ENCODE measurements around the gene RHOH. TPM values are rescaled to one million over a fixed set of nuclear protein-coding genes. Genes with fewer than 3 reads are reported as not detected.

Gene RHOH
- total and polyA plus RNA-seq, 2 experiments from 2014 or later, result not detected

DNA sequence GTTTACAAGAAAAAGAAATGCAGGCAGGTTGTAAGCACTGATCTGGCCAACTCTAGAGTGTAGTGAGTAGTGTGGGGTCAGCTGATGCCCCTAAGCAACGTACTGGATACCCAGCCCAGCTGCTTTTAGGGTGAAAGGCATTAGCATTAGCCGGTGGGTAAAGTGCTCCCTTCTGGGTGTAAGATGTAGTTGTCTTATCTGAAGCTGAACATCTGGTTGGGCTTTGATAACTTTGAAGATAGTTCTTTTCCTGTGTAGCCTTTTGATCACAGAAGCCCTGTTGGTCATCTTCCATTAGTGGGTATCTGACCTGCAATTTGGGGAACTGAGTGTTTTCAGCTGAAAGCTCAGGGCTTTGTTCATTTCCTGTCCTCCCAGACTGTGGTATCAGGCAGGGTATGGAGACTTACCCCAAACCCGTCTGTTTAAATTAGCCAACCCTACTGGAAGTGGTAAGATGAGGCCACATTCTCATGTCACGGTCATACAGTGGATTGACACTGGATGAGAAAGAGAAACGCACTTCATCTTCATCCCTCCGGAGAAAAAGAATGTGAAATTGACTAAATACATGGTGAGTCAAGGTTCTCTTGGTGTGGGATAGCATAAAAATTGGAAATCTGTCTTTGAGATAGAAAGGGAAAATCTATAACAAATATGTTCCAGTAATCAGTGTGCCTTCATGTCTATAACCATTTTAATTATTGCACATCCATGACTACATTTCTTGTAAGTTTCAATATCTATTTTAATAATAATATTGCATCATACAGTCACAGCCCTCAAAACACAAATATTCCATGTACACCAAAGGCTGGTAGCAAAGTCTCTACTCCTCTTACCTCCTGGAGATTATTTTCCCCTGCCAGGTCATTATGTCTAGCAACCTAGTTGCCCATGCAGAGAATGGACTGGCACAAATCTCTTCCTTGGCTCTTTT lies 8.7 kb downstream of the RHOH start:
- no peaks in the 10 kb centered on the region for H3K9me2 ChIP-seq (ENCODE audit: insufficient read depth)
- H3K4me2 ChIP-seq (ENCODE audit: unreplicated experiment), result no peak overlapping the region
- no peak overlapping the region for H3K9ac ChIP-seq
- in situ Hi-C loops (cut with MboI), result no loop called here
- no peak for DNase-seq
- H3K4me1 ChIP-seq (ENCODE audit: insufficient read depth), result no peaks in the 10 kb centered on the region
- H2AFZ ChIP-seq, result no peak overlapping the region
- no peaks in the 10 kb centered on the region for H4K20me1 ChIP-seq (ENCODE audit: insufficient read depth)
- no peaks in the 10 kb centered on the region for H3K27me3 ChIP-seq (replicated peaks; ENCODE audit: insufficient read depth)
- H3K79me2 ChIP-seq (ENCODE audit: insufficient read depth), result no peaks in the 10 kb centered on the region
- no peak overlapping the region for H3K4me3 ChIP-seq
- TF ChIP-seq EZH2 (IDR thresholded peaks at IDR 0.05; ENCODE audit: insufficient read depth, poor library complexity, severe bottlenecking), result no peak
- TF ChIP-seq EZH2phosphoT487 (IDR thresholded peaks at IDR 0.05; ENCODE audit: insufficient read depth, low read depth), result no peak
- H3F3A ChIP-seq (ENCODE audit: insufficient read depth), result no peaks in the 10 kb centered on the region
- 67 to 72% methylated on average over 6 of the region's 6 CpGs for WGBS, 2 experiments (ENCODE audit: low coverage in 1 of 2, low lambda C conversion rate in 2 of 2, missing lambda C conversion rate in 2 of 2)
- H3K9me3 ChIP-seq (ENCODE audit: low read depth), result no peaks in the 10 kb centered on the region
- no peak overlapping the region for H3K27ac ChIP-seq
- H3K36me3 ChIP-seq (ENCODE audit: low read depth), result no peaks in the 10 kb centered on the region

GRCh38 chr4:40206426-40206825 lies 9.6 kb downstream of the RHOH start:
- Histone ChIP-seq H3F3A (ENCODE audit: insufficient read depth) (no peaks in the 10 kb centered on the region), H3K9ac (no peak overlapping the region), H2AFZ (no peak overlapping the region), H3K9me2 (ENCODE audit: insufficient read depth) (no peaks in the 10 kb centered on the region), H3K27ac (no peak overlapping the region), H3K36me3 (ENCODE audit: low read depth) (no peaks in the 10 kb centered on the region), H3K9me3 (ENCODE audit: low read depth) (no peaks in the 10 kb centered on the region), H3K4me3 (no peak overlapping the region), H3K27me3 (replicated peaks; ENCODE audit: insufficient read depth) (no peaks in the 10 kb centered on the region), H3K4me2 (ENCODE audit: unreplicated experiment) (no peak overlapping the region), H4K20me1 (ENCODE audit: insufficient read depth) (no peaks in the 10 kb centered on the region), H3K4me1 (ENCODE audit: insufficient read depth) (no peaks in the 10 kb centered on the region), H3K79me2 (ENCODE audit: insufficient read depth) (no peaks in the 10 kb centered on the region)
- DNase-seq, result no peak
- 92 to 94% methylated on average over 2 of the region's 2 CpGs for WGBS, 2 experiments (ENCODE audit: low coverage in 1 of 2, low lambda C conversion rate in 2 of 2, missing lambda C conversion rate in 2 of 2)
- TF ChIP-seq EZH2 (IDR thresholded peaks at IDR 0.05; ENCODE audit: insufficient read depth, poor library complexity, severe bottlenecking) (no peak), EZH2phosphoT487 (IDR thresholded peaks at IDR 0.05; ENCODE audit: insufficient read depth, low read depth) (no peak)
- in situ Hi-C loops (cut with MboI), result no loop called here

- Histone ChIP-seq H3K9ac (no peak overlapping the region), H3K9me3 (ENCODE audit: low read depth) (no peaks in the 10 kb centered on the region), H2AFZ (no peak overlapping the region), H3K4me3 (no peak overlapping the region), H3F3A (ENCODE audit: insufficient read depth) (no peaks in the 10 kb centered on the region), H3K27ac (no peak overlapping the region), H3K27me3 (replicated peaks; ENCODE audit: insufficient read depth) (no peaks in the 10 kb centered on the region), H4K20me1 (ENCODE audit: insufficient read depth) (no peaks in the 10 kb centered on the region), H3K4me2 (ENCODE audit: unreplicated experiment) (no peak overlapping the region), H3K79me2 (ENCODE audit: insufficient read depth) (no peaks in the 10 kb centered on the region), H3K36me3 (ENCODE audit: low read depth) (no peaks in the 10 kb centered on the region), H3K4me1 (ENCODE audit: insufficient read depth) (peaks cover 3% of the 10 kb centered on the region; the same call in 1 of the 2 replicates), H3K9me2 (ENCODE audit: insufficient read depth) (no peaks in the 10 kb centered on the region)
- in situ Hi-C loops (cut with MboI), result no loop called here
- WGBS, 2 experiments (ENCODE audit: low coverage in 1 of 2, low lambda C conversion rate in 2 of 2, missing lambda C conversion rate in 2 of 2), result 83 to 86% methylated on average over 4 of the region's 4 CpGs
- DNase-seq, result no peak
- TF ChIP-seq EZH2phosphoT487 (IDR thresholded peaks at IDR 0.05; ENCODE audit: insufficient read depth, low read depth) (no peak), EZH2 (IDR thresholded peaks at IDR 0.05; ENCODE audit: insufficient read depth, poor library complexity, severe bottlenecking) (no peak)
Measured at GRCh38 chr4:40209401-40209800, 12.6 kb downstream of the RHOH start.

GRCh38 chr4:40210776-40211175 lies 13.9 kb downstream of the RHOH start:
- H3K27me3 ChIP-seq (replicated peaks; ENCODE audit: insufficient read depth), result no peaks in the 10 kb centered on the region
- no peak overlapping the region for H3K9ac ChIP-seq
- no peak overlapping the region for H3K4me2 ChIP-seq (ENCODE audit: unreplicated experiment)
- H3K4me1 ChIP-seq (ENCODE audit: insufficient read depth), result peaks cover 3% of the 10 kb centered on the region; the same call in 1 of the 2 replicates
- TF ChIP-seq EZH2 (IDR thresholded peaks at IDR 0.05; ENCODE audit: insufficient read depth, poor library complexity, severe bottlenecking) (no peak), EZH2phosphoT487 (IDR thresholded peaks at IDR 0.05; ENCODE audit: insufficient read depth, low read depth) (no peak)
- H3K79me2 ChIP-seq (ENCODE audit: insufficient read depth), result no peaks in the 10 kb centered on the region
- H2AFZ ChIP-seq, result no peak overlapping the region
- H3K4me3 ChIP-seq, result no peak overlapping the region
- no peaks in the 10 kb centered on the region for H3K9me2 ChIP-seq (ENCODE audit: insufficient read depth)
- no peak overlapping the region for H3K27ac ChIP-seq
- DNase-seq, result no peak
- no peaks in the 10 kb centered on the region for H3K36me3 ChIP-seq (ENCODE audit: low read depth)
- in situ Hi-C loops (cut with MboI), result no loop called here
- H4K20me1 ChIP-seq (ENCODE audit: insufficient read depth), result no peaks in the 10 kb centered on the region
- H3K9me3 ChIP-seq (ENCODE audit: low read depth), result no peaks in the 10 kb centered on the region
- no peaks in the 10 kb centered on the region for H3F3A ChIP-seq (ENCODE audit: insufficient read depth)
- WGBS, 2 experiments (ENCODE audit: low coverage in 1 of 2, low lambda C conversion rate in 2 of 2, missing lambda C conversion rate in 2 of 2), result 92 to 97% methylated on average over 5 of the region's 5 CpGs

All from GM23248 (cell line).